ENCODE results near the gene RPS3A.
"Not testable (repeated sequence)": the region's sequence is repeated elsewhere in the genome, so short reads cannot be mapped to it uniquely, and the experiment has no call there.

The RPS3A gene

DNA sequence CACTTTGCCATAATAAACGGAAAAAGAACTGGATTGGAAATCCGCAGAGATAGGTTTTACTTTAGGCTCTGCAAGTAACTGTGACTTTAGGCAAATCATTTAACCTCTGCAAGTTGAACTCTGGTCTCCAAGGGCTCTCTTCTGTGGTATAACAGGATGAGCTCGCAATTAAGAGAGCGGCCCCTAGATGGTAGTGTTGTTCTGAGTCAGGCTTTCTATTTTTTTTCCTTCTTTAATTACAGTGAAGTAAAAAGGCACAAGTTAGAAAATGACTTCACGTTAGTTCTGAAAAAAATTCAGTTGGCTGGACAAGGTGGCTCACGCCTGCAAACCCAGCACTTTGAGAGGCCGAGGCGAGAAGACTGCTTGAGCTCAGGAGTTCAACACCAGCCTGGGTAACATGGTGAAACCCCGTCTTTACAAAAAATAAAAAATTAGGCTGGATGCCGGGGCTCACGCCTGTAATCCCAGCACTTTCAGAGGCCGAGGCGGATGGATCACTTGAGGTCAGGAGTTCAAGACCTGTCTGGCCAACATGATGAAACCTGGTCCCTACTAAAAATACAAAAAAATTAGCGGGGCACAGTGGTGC is 18.0 kb downstream of the RPS3A start:
- DNase-seq (ENCODE audit: low spot score) = peak; percentile 78

DNA sequence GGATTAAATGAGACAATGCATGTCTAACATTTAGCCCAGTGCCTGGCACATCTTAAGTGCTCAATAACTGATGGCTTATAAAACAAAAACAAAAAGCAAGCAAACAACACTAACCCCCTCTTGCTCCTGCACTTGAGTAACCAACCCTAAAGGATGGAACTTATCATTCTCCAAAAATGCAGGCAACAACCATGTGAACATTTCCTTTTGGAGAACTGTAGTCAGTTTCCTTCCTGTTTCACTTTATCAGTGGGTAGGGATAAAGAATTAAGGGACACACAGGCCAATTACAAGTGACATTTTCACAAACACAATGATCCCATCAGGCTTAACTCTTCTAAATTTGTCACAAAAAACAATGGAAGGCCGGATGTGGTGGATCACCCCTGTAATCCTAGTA is 30.4 kb downstream of the RPS3A start:
- no peak for DNase-seq (ENCODE audit: low spot score)

DNA sequence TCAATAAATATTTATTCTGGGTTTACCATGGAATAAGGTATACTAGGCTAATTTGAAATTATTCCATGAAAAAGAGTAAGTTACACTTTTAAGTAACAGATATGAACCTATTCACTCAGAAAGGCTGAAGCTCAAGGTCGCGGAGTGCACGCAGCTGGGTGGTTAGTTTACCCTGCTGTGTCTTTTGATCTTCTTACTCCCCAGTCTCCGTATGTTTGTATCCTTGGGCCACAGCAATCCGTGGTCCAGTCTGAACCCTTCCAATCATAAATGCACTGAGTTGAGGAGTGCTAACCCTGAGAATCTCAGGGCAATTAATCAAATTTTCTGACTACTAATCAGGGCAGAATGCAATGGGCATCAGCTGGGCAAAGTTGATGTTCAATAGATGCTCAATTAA is 33.9 kb downstream of the RPS3A start:
- no peak for DNase-seq (ENCODE audit: low spot score)

DNA sequence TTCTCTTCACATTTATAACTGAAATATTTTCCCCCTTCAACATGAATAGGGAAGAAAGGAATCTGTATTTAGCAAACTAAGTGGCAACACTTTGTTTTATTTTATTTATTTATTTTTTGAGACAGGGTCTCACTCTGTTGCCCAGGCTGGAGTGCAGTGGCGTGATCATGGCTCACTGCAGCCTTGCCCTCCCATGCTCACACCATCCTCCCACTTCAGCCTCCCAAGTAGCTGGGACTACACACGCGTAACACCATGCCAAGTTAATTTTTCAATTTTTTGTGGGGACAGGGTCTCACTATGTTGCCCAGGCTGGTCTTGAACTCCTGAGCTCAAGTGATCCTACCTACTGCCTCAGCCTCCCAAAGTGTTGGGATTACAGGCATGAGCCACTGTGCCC is 36.6 kb downstream of the RPS3A start:
- not testable (repeated sequence) for DNase-seq (ENCODE audit: low spot score)

DNA sequence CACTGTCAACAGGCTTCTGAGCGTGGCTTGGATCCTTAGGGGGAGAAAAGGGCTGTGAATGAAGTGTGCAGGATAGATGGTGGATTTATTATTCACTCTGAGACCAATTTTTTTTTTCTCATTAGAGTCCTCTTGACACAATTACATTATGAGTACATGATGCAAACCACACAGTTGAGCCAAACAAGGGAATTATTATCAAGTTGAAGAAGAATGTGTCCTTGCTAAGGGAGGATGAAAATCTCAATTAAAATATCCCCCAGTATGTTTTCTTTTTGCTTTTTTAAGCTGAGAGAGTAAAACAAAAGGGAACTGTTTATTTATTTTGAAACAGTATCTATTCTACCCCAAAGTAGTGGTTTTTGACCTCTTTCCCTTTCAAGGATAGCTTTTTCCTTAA is 40.4 kb downstream of the RPS3A start:
- no peak for DNase-seq (ENCODE audit: low spot score)

DNA sequence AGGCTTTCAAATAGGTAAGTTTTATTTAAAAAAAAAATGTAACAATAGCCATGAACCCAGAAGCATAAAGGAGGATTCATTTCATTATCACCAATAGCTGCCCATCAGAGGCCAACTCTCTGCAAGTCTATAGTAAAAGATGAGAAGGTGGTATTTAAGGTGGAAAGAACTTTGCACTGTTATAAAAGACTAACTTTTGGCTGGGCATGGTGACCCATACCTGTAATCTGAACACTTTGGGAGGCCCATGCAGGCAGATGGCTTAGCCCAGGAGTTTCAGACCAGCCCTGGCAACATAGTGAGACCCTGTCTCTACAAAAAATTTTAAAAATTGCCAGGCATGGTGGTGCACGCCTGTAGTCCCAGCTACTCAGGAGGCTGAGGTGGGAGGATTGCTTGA is 43.3 kb downstream of the RPS3A start:
- no peak for DNase-seq (ENCODE audit: low spot score)

DNA sequence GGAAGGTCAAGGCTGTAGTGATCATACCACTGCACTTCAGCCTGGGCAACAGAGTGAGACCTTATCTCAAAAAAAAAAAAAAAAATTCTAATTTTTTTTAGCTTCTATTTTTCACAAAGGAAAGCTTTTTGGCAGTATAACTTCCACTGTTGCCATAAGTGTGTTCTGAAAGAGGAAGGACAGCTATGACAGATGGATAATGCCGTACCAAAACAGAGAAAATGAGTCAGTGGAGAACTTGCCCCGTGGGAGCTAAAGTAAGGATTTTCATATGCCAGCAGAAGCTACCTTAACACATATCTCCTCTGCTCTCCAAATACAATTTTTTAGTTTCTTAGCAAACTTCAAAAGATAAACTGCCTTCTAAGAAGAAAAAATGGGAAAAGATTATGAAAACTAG is 43.7 kb downstream of the RPS3A start:
- DNase-seq (ENCODE audit: low spot score) = no peak

DNA sequence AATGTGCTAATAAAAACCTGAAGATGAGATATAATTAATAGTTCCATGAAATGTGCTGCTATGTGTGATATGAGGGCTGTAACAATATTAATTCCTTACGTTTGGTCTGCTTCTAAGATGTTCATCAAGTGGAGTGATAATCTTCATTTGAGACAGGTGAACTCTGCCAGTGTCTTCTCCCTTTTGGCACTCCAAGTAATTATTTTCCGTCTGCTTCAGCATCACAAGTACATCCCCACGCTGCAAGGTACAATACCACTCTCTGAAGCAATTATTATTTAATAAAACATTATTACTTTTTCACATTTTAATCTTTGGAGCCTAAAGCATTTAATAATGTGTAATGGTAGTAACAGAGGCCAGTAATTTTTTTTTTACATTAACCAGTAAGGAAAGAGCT is 44.4 kb downstream of the RPS3A start:
- no peak for DNase-seq (ENCODE audit: low spot score)

DNA sequence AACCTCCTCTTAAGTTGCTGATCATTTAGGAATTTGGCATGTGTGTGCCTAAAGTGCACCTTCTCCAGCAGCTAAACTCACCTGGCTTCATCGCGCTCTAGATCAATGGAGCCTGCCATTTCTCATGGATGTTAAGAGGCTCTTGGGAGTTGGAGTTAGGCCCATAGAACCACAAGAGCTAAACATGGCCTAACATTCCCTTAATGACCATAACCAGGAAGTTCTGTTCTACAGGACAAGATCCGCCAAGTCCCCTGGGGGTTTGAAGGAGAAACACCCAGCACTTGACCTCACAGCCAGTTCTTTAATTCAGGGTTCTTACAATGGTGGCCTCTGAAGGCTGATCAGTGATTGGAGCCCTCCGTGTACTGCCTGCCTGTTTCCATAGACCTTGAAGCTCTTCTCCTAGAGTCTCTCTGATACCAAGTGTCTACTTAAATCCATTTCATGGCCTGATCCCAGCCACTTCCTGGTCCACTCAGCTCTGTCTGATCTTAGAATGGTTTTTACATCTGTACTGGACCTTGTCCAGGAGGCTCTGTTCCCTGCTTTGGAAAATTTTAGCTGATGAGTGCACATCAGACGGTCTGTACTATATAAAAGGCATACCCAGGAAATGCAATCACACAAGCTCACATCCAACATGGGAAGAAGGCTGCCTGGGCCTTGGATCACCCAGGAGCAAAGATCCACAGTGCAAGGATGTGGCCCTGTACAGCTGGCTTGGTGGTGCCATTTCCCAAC is 45.1 kb downstream of the RPS3A start:
- DNase-seq (ENCODE audit: low spot score) = no peak

DNA sequence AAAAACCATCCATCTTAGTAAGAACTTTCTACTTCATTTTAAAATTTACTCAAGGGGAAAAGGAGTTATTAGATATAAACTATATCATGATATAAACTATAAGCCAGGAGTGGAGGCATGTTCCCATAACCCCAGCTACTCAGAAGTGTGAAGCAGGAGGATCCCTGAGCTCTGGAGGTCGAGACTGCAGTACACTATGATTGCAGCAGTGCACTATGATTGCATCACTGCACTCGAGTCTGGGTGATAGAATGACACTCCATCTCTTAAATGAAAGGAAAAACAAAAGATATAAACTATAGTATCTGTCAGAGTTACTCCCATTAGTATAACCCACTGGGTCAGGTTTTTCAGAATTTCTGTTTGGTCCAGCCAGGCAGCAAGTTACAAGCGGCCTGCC is 47.6 kb downstream of the RPS3A start:
- no peak for DNase-seq (ENCODE audit: low spot score)

DNA sequence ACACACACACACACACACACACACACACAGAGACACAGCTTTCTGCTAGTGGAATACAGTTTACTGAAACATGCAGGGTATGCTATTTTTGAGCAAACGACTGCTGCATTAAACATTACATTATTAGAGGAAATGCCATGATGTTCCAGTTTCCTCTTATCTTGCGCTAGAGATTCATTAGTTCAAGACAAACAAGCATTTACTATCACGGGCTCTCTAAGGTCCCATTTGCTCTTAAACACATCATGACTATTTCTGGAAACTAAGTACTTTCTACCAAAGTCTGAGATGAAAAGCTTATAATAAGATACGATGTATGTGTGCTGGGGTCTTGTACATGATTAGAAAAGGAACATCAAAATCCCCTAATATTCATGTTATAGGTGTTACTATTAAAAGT is 48.8 kb downstream of the RPS3A start:
- no peak for DNase-seq (ENCODE audit: low spot score)

DNA sequence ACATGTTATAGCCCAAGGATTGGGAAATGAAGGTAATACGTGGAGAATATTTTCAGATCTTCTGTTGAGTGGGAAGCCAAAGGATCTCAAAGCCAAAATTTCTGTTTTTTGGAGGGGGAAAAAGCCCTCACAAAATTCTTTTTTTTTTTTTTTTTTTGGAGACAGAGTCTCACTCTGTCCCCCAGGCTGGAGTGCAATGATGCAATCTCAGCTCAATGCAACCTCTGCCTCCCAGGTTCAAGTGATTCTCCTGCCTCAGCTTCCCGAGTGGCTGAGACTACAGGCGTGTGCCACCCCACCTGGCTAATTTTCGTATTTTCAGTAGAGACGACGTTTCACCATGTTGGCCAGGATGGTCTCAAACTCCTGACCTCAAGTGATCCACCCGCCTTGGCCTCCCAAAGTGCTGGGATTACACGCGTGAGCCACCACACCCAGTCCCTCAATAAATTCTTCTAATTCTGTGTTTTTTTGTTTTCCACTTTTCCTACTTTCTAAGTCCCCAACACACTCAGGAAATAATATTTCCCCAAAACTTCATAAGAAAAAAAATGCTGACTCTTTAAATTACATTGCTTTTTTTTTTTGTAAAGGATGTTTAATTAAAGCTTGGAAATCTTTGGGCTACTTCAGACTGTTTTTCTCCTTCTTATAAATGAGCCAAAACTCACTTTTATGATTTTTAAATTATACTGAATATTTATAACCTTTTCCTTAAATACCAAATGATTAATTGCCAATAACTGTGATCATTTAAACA is 51.6 kb downstream of the RPS3A start:
- DNase-seq (ENCODE audit: low spot score) = no peak

DNA sequence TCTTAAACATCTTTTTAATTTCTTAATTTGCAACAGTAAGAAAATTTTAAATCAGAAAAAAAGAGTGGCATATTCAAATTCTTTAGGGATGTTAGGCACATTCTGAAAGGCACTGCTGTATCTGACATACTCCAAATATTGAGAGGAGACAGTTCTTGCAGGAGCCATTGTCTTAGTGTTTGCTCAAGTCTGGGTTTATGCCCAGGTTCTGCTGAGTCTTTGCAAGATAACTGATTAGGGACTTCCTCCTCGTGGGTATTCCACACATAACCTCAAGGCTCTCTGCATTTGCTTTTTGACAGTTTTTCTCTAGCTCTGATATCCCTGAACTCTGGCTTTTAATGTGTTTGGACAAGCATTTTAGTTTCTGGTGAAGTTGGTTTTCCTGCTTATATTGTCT is 52.6 kb downstream of the RPS3A start:
- DNase-seq (ENCODE audit: low spot score) = no peak

DNA sequence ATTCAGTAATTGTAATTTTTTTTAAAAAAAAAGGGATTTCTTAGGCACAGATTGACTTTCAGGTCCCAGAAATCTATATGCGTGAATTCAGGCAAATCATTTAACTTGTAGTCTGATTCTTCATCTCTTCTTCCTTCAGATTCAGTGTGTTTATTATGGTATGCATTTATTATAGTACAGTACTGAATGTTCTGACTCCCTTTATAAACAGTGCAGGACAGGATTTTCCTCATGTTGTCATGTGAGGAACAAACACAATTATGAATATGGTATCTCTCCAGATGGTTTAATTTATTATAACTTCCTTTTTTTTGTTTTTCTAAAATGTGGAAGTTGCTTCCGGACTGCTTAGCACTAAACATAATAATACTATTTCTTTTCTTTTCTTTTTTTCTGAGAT is 54.2 kb downstream of the RPS3A start:
- no peak for DNase-seq (ENCODE audit: low spot score)
